ENCODE measurements around the gene ABCG1. TPM values are rescaled to one million over a fixed set of nuclear protein-coding genes. Genes with fewer than 3 reads are reported as not detected.
"Not testable (repeated sequence)": the region's sequence is repeated elsewhere in the genome, so short reads cannot be mapped to it uniquely, and the experiment has no call there.

Gene ABCG1
- total RNA-seq, 4 donors from 2014 or later = 33.0 to 68.5 (median 40.8) TPM

DNA sequence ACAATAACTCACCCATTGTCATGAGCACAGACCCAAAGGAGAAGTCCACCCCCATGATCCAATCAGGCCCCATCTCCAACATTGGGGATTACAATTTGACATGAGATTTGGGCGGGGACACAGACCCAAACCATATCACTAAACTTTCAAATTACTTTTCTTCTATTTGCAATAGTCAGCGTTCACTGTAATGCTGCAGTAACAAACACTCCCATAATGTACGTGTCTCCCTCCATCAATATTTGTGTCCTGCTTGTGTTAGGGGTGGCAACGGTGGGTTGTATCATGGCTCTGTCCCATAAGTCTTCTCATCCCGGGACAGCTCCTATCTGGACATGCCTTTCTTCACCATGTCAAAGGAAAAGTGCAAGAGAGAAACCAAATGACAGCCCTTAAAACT lies 70.0 kb downstream of the ABCG1 start:
- Histone ChIP-seq H3K9me3 (no peaks in the 10 kb centered on the region), H3K36me3 (peaks cover 0 to 53% (median 0%) of the 10 kb centered on the region in 3 donors), H3K4me3 (no peak overlapping the region), H3K27me3 (no peaks in the 10 kb centered on the region), H3K27ac (no peak overlapping the region), H3K4me1 (peaks cover 0 to 3% (median 0%) of the 10 kb centered on the region in 4 donors)
- DNase-seq = no peak
- TF ChIP-seq CTCF (IDR thresholded peaks at IDR 0.05) = no peak
- TF ChIP-seq POLR2A (IDR thresholded peaks at IDR 0.05) = no peak

DNA sequence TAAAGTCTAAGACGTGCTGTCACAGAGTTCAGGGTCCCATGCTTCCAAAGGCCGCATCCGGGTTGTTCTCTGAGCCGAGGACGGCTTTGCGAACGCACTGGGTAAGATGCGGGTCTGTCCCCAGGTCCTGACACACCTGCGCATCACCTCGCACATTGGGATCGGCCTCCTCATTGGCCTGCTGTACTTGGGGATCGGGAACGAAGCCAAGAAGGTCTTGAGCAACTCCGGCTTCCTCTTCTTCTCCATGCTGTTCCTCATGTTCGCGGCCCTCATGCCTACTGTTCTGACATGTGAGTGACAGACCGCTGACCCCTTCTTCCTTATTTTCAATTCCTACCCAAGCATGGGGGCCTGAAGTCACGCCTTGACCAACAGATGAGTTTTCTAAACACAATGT lies 71.0 kb downstream of the ABCG1 start:
- peak in 2 of 3 donors; percentile 18 to 59 for DNase-seq
- no peaks in the 10 kb centered on the region for H3K9me3 ChIP-seq
- no peak overlapping the region for H3K27ac ChIP-seq
- H3K4me1 ChIP-seq = peaks cover 0 to 3% (median 0%) of the 10 kb centered on the region in 4 donors
- peaks cover 0 to 55% (median 0%) of the 10 kb centered on the region in 3 donors for H3K36me3 ChIP-seq
- TF ChIP-seq POLR2A (IDR thresholded peaks at IDR 0.05) (no peak), CTCF (IDR thresholded peaks at IDR 0.05) (no peak)
- no peaks in the 10 kb centered on the region for H3K27me3 ChIP-seq
- no peak overlapping the region for H3K4me3 ChIP-seq

DNA sequence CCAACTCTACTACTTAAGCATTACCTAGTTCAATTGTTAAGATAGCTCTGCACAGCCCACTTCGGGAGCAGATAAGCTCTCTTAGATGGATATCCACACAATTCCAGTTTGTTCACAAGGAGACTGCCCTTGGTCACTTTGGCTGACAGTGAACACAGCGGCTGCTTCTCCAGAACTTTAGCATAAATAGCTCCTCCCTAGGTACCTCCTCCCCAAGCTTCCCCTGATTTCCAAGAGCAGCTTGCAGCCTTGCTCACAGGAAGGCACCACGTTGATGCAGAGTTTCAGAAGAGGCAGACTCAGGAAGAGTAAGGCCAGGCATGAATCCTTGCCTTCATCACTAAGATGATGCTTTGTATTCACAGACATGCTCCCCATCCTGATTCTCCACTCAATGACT lies 71.6 kb downstream of the ABCG1 start:
- no peak for DNase-seq
- H3K36me3 ChIP-seq = peaks cover 0 to 53% (median 0%) of the 10 kb centered on the region in 3 donors
- H3K4me3 ChIP-seq = no peak overlapping the region
- no peak overlapping the region for H3K27ac ChIP-seq
- peaks cover 0 to 3% (median 0%) of the 10 kb centered on the region in 4 donors for H3K4me1 ChIP-seq
- no peaks in the 10 kb centered on the region for H3K9me3 ChIP-seq
- H3K27me3 ChIP-seq = no peaks in the 10 kb centered on the region
- no peak for TF ChIP-seq CTCF (IDR thresholded peaks at IDR 0.05)
- TF ChIP-seq POLR2A (IDR thresholded peaks at IDR 0.05) = no peak

DNA sequence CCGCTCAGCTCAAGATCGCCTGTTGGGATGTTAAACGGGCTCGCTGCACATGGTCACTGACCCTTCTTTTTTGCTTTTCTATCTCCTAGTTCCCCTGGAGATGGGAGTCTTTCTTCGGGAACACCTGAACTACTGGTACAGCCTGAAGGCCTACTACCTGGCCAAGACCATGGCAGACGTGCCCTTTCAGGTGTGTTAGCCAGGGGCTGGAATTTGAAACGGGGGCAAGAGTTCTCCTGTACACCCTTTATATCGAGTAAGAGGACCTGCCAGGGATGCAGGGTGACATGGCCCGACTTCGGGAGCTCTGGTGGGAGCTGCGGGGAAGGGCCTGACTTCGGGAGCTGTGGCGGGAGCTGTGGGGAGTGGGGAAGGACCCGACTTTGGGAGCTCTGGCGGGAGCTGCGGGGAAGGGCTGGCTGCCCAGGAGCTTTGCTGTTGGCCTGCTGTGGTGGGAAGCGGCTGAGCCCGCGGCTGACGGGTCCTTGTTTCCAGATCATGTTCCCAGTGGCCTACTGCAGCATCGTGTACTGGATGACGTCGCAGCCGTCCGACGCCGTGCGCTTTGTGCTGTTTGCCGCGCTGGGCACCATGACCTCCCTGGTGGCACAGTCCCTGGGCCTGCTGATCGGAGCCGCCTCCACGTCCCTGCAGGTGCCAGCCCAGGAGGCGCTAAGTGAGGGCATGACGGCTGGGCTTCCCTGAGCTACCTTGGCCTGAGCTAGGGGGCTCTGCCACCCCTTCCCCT lies 72.2 kb downstream of the ABCG1 start:
- H3K27me3 ChIP-seq = no peaks in the 10 kb centered on the region
- no peak for DNase-seq
- peaks cover 0 to 3% (median 0%) of the 10 kb centered on the region in 4 donors for H3K4me1 ChIP-seq
- no peak overlapping the region for H3K27ac ChIP-seq
- no peak overlapping the region for H3K4me3 ChIP-seq
- H3K9me3 ChIP-seq = no peaks in the 10 kb centered on the region
- peaks cover 0 to 50% (median 0%) of the 10 kb centered on the region in 3 donors for H3K36me3 ChIP-seq
- TF ChIP-seq CTCF (IDR thresholded peaks at IDR 0.05) (no peak), POLR2A (IDR thresholded peaks at IDR 0.05) (no peak)

GRCh38 chr21:42291751-42292562 lies 73.0 kb downstream of the ABCG1 start:
- no peaks in the 10 kb centered on the region for H3K27me3 ChIP-seq
- H3K4me1 ChIP-seq = no peaks in the 10 kb centered on the region
- H3K4me3 ChIP-seq = no peak overlapping the region
- H3K27ac ChIP-seq = no peak overlapping the region
- H3K36me3 ChIP-seq = peaks cover 0 to 44% (median 0%) of the 10 kb centered on the region in 3 donors
- TF ChIP-seq CTCF (IDR thresholded peaks at IDR 0.05) (no peak), POLR2A (IDR thresholded peaks at IDR 0.05) (no peak)
- H3K9me3 ChIP-seq = no peaks in the 10 kb centered on the region
- no peak for DNase-seq

DNA sequence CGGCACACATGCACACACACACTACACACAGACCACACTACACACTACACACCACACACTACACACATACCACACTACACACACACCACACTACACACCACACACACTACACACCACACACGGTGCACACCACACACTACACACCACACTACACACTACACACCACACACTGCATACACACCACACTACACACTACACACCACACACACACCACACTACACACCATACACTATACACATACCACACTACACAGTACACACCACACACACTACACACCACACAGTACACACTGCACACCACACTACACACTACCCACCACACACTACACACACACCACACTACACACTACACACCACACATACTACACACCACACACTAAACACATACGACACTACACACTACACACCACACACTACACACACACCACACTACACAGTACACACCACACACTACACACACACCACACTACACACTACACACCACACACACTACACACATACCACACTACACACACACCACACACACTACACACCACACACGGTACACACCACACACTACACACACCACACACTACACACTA lies 73.7 kb downstream of the ABCG1 start:
- H3K27ac ChIP-seq, DNase-seq, H3K27me3 ChIP-seq, H3K4me3 ChIP-seq, H3K4me1 ChIP-seq, H3K9me3 ChIP-seq: not testable (repeated sequence)
- H3K36me3 ChIP-seq = peaks cover 0 to 43% (median 0%) of the 10 kb centered on the region in 3 donors

Measured in Peyer's patch (tissue), 4 donors.